ENCODE results near the gene MEIS2.

MEIS2 gene

DNA sequence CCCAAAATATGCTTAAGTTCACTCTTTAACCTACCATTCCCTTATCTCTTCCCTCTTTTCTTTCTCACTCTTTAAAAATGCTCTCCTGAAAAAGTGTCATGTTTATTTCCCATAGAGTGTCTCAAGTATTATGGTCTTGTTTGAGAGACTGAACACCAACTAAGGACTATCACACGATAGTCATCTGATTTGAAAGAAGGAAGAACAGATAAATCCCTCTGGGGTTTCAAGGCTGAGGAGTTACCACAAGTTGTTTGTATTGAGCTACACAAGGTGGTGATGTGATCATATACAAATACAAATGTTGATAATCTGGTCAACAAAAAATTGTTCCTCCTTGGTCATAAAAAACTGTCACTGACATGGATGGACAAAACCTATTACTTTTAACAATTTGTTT lies 13.8 kb downstream of the MEIS2 start:
- no peak for TF ChIP-seq CTCF (conservative IDR thresholded peaks at IDR 0.05; ENCODE audit: low read length)

GRCh38 chr15:37086120-37086519 lies 14.2 kb downstream of the MEIS2 start:
- TF ChIP-seq CTCF (conservative IDR thresholded peaks at IDR 0.05; ENCODE audit: low read length) = no peak
- H3K4me3 ChIP-seq (ENCODE audit: low read length) = no peak overlapping the region
- no peak for DNase-seq (ENCODE audit: low read depth)

More for the DNA sequence above, 13.8 kb downstream of the MEIS2 start:
- no peak overlapping the region for H3K4me3 ChIP-seq (ENCODE audit: low read length)
- no peak for DNase-seq (ENCODE audit: low read depth)

- no peak for TF ChIP-seq CTCF (conservative IDR thresholded peaks at IDR 0.05; ENCODE audit: low read length)
- H3K4me3 ChIP-seq (ENCODE audit: low read length) = no peak overlapping the region
- no peak for DNase-seq (ENCODE audit: low read depth)
Measured at GRCh38 chr15:37084602-37085001, 15.7 kb downstream of the MEIS2 start.

DNA sequence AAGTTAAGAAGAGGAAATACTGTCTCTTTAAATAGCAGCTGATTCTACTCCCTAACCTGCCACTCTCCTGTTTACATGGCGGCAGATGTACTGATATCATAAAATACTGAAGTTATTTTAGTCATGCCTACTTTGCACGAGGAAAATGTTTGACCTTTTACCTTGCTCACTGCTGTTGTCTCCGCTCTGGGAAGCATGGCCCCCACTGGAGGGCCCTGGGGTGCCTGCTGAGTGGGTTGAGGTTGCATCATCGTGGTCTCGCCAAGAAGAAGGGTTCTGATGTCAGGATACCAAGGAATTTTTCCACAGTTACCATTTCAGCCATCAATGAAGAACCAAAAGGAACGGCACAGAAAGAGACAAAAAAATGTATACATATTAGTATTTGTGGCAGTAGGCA lies 16.7 kb downstream of the MEIS2 start:
- DNase-seq (ENCODE audit: low read depth) = no peak
- H3K4me3 ChIP-seq (ENCODE audit: low read length) = no peak overlapping the region
- TF ChIP-seq CTCF (conservative IDR thresholded peaks at IDR 0.05; ENCODE audit: low read length) = no peak

- no peak overlapping the region for H3K4me3 ChIP-seq (ENCODE audit: low read length)
- no peak for DNase-seq (ENCODE audit: low read depth)
- TF ChIP-seq CTCF (conservative IDR thresholded peaks at IDR 0.05; ENCODE audit: low read length) = no peak
Measured at GRCh38 chr15:37081983-37082382, 18.4 kb downstream of the MEIS2 start.

- H3K4me3 ChIP-seq (ENCODE audit: low read length) = no peak overlapping the region
- no peak for TF ChIP-seq CTCF (conservative IDR thresholded peaks at IDR 0.05; ENCODE audit: low read length)
- DNase-seq (ENCODE audit: low read depth) = no peak
Measured at GRCh38 chr15:37080261-37080921, 20.0 kb downstream of the MEIS2 start.

DNA sequence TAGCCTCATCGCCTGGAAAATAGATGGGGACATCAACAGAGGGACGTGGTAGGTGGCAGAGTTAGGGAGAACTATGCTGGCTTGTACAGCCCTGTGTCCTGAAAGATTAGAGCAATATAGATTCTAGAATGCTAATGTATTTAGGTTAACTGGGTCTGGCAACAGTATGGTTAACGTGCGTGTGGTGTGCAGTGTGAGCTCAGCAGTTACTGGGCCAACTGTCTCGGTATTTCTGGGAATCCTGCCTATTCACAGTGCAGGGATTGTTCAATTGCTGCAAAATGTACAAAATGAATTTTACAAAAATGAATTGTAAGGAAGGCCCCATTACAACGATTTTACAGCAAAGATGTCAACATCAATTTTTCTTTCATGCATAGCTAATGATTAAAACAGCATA lies 20.6 kb downstream of the MEIS2 start:
- peak; percentile 83 for DNase-seq (ENCODE audit: low read depth)
- no peak for TF ChIP-seq CTCF (conservative IDR thresholded peaks at IDR 0.05; ENCODE audit: low read length)
- no peak overlapping the region for H3K4me3 ChIP-seq (ENCODE audit: low read length)
